Neuron (in vitro differentiated cells): ENCODE measurements around the gene LOXL1.

ENCODE experiments used
- H2AFZ ChIP-seq: one replicate; pipeline ENCODE4 v1.6.1; 2013; ENCODE audit warnings: low read depth, mild to moderate bottlenecking, inconsistent platforms, low read length, moderate library complexity
- H3K27me3 ChIP-seq: one replicate; pipeline ENCODE4 v1.6.1; 2013; ENCODE audit warnings: low read length; ENCODE audit not compliant: insufficient read depth
- H3K36me3 ChIP-seq: one replicate; pipeline ENCODE4 v1.6.1; 2013; ENCODE audit warnings: low read length; ENCODE audit not compliant: insufficient read depth
- H3K4me1 ChIP-seq: one replicate; pipeline ENCODE4 v1.6.1; 2013; ENCODE audit warnings: low read length; ENCODE audit not compliant: insufficient read depth
- H3K4me3 ChIP-seq: 2 replicates; pipeline ENCODE4 v1.5.1; 2013; ENCODE audit warnings: mild to moderate bottlenecking, low read length, moderate library complexity
- H3K9me3 ChIP-seq: one replicate; pipeline ENCODE4 v1.6.1; 2013; ENCODE audit warnings: low read length

Gene LOXL1

DNA sequence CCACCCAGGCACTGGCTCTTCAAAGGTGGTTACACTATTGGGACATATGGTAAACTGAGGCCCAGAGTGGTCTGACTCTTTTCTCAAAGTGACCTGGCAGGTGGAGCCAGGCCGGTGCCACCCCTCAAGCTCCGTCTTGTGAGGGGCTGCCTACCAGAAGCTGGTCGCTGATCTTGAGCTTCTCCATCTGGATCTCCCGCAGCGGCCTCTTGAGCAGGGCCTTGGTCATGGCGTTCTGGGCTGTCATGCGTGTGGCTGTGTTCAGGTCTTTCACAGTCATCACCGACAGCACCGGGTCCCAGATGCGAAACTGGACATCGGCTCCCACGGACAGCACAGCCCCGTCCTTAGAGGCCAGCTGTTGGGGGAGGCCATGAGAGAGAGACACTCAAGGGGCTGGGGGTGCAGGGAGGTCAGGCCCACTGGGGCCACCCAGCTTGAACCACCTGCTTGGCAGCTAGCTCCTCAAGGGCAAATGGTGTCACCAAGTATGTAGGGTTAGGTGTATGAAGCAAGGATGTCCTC, 62.2 kb downstream of the LOXL1 start:
- no peak overlapping the region for H3K4me3 ChIP-seq
- no peaks in the 10 kb centered on the region for H3K27me3 ChIP-seq
- no peaks in the 10 kb centered on the region for H3K9me3 ChIP-seq
- peaks cover 17% of the 10 kb centered on the region for H3K36me3 ChIP-seq
- H3K4me1 ChIP-seq, result peaks cover 9% of the 10 kb centered on the region
- H2AFZ ChIP-seq, result no peak overlapping the region

DNA sequence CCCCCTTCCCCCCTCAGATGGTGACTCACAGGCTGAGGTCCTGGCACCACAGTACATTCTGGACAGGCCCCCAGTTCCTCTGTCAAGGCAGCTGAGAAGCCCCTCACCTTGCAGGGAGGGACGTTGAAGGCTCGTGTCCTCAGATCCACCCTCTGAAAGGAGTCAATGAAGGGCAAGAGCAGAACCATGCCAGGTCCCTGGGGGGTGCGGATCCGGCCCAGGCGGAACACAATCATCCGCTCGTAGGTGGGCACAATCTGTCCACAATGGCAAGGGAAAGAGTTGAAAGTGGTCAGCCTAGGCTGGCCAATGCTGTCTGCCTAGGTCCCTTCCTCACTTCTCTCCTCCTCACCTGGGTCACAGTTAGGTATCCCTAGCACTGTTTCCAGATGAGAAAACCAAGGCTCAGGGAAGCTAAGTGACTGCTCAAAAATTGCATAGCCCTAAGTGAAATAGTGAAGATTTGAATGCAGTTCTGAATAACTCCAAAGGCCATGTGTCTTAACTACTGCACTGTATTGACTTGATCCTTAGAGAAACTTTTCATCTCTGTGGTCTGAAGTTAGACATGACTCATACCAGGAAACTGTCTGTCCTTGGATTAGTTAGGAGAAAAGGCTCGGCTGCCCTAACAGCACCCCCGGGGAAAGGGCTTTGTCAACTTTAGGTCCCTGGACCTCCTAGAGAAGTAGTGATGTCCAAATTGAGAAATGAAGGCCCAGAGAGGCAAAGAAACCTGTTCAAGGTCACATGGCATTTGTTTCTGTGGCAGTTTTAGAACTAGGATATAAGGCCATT, 62.9 kb downstream of the LOXL1 start:
- Histone ChIP-seq H3K36me3 (peaks cover 10% of the 10 kb centered on the region), H3K27me3 (no peaks in the 10 kb centered on the region), H3K4me3 (no peak overlapping the region), H3K4me1 (peaks cover 16% of the 10 kb centered on the region), H2AFZ (no peak overlapping the region), H3K9me3 (no peaks in the 10 kb centered on the region)

DNA sequence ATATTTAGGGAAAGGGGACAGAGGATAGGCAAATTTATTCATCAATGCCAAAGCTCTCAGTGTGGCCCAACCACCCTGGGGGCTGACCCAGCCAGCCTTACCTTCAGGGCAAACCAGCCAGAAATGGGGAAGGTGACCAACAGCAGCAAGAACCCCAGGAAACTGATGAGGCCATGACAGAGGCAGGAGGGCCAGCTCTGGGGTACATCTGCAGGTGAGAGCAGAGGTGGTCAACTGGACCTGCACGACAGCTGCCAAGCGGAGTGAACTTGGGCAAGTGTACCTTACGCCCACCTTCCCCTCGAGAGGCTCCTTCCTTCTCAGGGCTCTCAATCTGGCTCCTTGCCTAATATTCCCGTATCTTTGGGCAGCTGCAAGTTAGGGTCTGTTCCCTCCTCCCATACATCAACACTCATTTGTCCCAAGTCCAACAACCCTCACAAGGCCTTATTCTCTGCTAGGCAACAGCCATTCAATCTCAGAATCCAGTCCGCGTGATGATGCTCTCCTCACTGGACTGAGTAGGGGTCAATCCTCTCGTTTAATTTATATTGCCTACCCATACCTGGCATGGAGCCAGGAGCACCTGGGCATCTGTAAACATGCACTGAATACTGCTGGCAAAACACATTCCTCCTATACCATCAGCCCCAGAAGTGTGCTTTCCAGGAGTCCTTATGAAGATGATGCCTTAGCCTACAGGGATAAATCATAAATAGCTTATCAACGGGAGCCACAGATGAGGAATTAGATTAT, 64.2 kb downstream of the LOXL1 start:
- Histone ChIP-seq H3K4me3 (no peak overlapping the region), H3K27me3 (no peaks in the 10 kb centered on the region), H3K9me3 (no peaks in the 10 kb centered on the region), H3K4me1 (peaks cover 21% of the 10 kb centered on the region), H3K36me3 (peaks cover 2% of the 10 kb centered on the region), H2AFZ (no peak overlapping the region)

DNA sequence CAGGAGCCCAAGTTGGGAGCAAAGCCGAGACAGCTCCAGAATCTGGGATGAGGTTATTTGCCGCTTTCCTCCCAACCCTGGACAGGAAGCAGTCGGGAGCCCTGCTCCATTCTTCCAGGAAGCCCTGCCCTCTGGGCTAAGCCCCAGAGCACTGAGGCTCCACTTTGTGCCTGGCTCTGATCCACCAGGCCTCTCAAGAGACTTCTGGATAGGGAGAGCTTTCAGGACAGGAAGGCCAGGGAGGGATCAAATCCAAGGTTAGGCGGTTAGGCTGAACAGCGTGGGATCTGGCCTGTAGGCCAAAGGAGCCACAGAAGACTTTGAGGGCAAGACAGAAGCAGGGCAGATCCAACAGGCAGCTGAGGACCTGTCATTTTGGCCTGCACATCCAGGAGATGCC, 65.0 kb downstream of the LOXL1 start:
- H3K36me3 ChIP-seq, result peaks cover 2% of the 10 kb centered on the region
- no peaks in the 10 kb centered on the region for H3K9me3 ChIP-seq
- peaks cover 23% of the 10 kb centered on the region for H3K4me1 ChIP-seq
- peak overlapping the region; percentile 74 for H2AFZ ChIP-seq
- no peaks in the 10 kb centered on the region for H3K27me3 ChIP-seq
- peak overlapping the region; percentile 73 for H3K4me3 ChIP-seq

DNA sequence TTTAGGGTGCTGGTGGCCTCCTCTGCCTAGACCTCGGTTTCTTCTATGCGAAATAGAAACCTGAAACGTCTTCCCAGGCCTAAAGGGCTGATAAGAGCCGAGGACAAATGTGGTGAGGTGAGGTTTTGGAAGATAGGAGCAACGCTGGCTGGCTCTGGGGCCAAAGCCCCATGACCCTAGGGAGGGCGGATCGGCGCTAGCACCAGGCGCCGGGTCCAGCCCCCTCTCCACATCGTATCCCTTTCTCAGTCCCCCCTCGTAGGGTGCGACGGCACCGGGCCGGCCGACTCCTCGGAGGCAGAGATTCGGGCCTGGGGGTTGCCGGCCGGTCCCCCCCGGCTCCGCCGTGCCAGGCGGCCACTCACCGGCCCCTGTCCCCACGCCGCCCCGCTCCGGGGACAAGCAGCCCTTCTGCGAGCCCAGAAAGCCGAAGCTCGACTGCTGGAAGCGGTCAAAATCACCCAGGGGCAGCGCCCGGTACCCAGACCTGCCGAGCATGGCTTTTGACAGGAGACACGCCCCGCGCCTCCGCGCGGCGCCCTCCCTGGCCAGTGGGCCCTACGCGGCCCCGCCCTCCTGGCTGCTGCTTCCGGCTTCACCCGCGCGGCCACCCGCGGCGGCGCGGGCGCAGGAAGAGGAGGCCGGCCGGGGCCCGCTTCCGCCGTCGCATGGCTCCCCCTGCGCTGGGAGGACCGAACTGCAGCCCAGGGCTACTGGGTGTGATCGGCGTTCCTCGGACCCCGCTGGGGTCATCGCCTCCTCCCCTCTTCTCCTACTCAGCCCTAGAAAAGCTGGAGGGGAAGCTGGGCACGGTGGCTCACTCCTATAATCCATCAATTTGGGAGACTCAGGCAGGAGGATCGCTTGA, 65.7 kb downstream of the LOXL1 start, which contains the start of gene STOML1:
STOML1 (minus strand) TSS at position 570 of the 868 bp plus-strand sequence; CDS start at position 498, 72 bp downstream.
- Histone ChIP-seq H2AFZ (peak within 1 kb of the TSS; percentile 74), H3K4me1 (peaks cover 23% of the 10 kb centered on the region), H3K27me3 (no peaks in the 10 kb centered on the region), H3K4me3 (peak within 1 kb of the TSS; percentile 73), H3K9me3 (no peaks in the 10 kb centered on the region), H3K36me3 (peaks cover 2% of the 10 kb centered on the region)

DNA sequence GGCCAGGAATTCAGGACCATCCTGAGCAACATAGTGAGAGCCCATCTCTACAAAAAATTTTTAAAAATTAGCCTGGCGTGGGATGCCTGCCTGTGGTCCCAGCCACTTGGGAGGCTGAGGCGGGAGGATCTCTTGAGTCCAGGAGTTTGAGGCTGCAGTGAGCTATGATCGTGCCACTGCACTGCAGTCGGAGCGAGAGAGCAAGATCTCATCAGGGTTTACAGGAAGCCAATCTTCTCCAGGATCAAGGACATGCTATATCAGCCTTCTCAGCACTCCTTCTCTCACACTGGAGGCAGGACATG, 66.3 kb downstream of the LOXL1 start:
- no peaks in the 10 kb centered on the region for H3K9me3 ChIP-seq
- H3K36me3 ChIP-seq, result peaks cover 2% of the 10 kb centered on the region
- H3K4me1 ChIP-seq, result peaks cover 23% of the 10 kb centered on the region
- H3K4me3 ChIP-seq, result peak overlapping the region; percentile 73
- no peaks in the 10 kb centered on the region for H3K27me3 ChIP-seq
- no peak overlapping the region for H2AFZ ChIP-seq

DNA sequence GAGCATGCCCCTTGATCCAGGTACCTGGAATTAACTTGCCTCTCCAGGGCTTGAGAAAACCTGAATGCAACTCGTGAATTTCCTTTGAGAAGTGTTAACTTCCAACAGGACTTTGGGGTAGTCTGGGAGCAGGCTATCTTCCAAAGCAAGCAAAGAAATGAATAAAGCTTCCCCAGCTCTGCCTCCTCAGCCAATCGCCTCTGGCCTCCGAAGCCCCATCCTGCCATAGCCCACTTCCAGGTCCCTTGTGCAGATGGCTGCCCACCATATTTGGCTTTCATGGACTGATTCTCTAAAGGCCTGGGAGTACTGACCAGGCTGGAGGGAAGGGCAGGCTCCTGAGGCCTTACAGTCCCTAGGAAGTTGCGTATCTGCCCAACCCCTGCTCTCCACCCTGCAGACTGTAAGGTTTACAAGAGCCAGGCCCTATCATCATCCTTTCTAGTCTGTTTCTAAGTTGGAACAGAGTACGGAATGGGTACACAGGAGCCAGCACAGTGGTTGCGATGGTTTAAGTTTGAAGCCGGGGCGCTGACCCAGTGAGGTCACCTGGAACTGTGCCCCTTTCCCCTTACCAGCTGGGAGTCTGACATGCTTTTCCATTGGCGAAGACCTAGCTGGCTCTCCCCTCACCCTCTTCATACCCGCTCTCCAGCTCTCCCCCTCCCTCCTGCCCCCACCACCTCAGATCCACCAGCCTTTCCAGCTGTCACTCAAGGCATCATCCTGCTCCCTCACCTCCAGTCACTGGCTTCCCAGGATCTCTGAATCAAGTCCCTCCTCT, 67.1 kb downstream of the LOXL1 start:
- H2AFZ ChIP-seq, result peak overlapping the region; percentile 97
- H3K27me3 ChIP-seq, result no peaks in the 10 kb centered on the region
- peaks cover 9% of the 10 kb centered on the region for H3K36me3 ChIP-seq
- H3K9me3 ChIP-seq, result no peaks in the 10 kb centered on the region
- peak overlapping the region; percentile 80 for H3K4me3 ChIP-seq
- H3K4me1 ChIP-seq, result peaks cover 23% of the 10 kb centered on the region

DNA sequence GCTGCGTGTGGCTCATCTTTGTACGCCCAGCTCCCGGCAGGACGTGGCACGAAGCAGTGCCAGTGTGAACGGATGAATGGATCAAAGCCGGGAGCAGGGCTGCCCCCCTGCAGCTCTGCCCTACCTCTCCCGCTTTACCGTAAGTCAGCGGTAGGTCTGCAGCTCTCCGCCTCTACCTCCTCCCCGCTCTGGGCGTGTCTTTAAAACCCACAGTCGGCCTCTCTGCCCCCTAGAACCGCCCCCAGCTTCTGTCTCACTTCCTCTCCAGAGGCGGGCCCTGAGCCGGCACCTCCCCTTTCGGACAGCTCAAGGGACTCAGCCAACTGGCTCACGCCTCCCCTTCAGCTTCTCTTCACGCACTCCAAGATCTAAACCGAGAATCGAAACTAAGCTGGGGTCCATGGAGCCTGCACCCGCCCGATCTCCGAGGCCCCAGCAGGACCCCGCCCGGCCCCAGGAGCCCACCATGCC, 68.2 kb downstream of the LOXL1 start, which contains the start of gene PML:
PML (plus strand) TSS at position 304 of the 471 bp plus-strand sequence; CDS start at position 401, 97 bp downstream.
- H2AFZ ChIP-seq, result peak within 1 kb of the TSS; percentile 97
- peak within 1 kb of the TSS; percentile 80 for H3K4me3 ChIP-seq
- peaks cover 17% of the 10 kb centered on the region for H3K36me3 ChIP-seq
- no peaks in the 10 kb centered on the region for H3K9me3 ChIP-seq
- peaks cover 23% of the 10 kb centered on the region for H3K4me1 ChIP-seq
- H3K27me3 ChIP-seq, result no peaks in the 10 kb centered on the region

DNA sequence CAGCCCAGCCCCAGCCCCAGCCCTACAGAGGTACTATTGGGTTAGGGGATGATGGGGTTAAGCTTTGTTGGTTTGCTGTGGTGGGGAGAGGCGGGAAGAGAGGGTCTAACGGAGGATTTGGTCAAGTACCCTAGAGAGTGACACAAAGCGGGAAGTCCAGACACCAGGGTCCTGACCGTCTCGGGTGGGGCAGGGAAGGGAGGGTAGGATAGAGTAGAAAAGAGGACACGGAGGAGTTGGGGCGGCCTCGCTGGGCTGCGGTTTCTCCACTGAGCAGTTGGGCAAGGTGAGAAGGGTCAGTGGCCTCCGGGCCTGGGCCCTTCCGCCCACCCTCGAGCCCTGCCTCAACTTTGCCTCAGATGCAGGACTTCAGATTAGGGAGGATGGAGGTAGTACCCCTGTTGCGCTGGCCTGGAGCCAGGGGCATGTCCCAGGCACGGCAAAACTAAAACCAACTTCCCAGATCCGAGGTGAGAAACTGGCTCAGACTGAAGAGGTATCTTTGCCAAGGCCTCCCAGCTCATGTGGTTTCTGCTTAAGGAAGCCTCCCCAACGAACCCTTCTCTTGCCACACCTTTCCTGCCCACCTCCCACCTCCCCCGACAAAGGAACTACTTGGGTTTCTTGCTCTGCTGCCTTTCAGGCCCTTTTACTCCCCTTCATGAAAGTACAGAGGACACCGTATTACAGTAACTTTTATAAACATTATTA, 68.8 kb downstream of the LOXL1 start:
- Histone ChIP-seq H3K36me3 (peaks cover 17% of the 10 kb centered on the region), H2AFZ (peak overlapping the region; percentile 97), H3K9me3 (no peaks in the 10 kb centered on the region), H3K4me1 (peaks cover 23% of the 10 kb centered on the region), H3K4me3 (peak overlapping the region; percentile 80), H3K27me3 (no peaks in the 10 kb centered on the region)

DNA sequence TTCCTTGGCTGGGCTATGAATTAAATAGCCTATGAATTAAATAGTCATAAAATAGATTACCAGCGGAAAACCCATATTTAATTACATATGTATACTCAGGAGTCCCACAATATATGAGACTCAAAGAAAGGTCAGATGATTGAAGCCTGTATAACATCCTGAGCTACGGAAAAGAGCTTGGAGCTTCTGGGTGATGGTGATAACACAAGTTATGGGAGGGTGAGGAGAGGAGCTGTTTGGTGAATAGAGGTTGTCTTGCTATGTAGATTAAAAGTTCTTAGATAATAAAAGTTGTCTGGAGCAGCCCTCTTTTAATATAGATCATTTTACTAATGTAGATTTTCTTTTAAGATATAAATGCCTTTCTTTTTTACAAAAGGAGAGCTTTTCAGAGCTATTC, 70.0 kb downstream of the LOXL1 start:
- Histone ChIP-seq H3K9me3 (no peaks in the 10 kb centered on the region), H3K36me3 (peaks cover 17% of the 10 kb centered on the region), H3K4me1 (peaks cover 21% of the 10 kb centered on the region), H3K4me3 (no peak overlapping the region), H3K27me3 (no peaks in the 10 kb centered on the region), H2AFZ (no peak overlapping the region)

DNA sequence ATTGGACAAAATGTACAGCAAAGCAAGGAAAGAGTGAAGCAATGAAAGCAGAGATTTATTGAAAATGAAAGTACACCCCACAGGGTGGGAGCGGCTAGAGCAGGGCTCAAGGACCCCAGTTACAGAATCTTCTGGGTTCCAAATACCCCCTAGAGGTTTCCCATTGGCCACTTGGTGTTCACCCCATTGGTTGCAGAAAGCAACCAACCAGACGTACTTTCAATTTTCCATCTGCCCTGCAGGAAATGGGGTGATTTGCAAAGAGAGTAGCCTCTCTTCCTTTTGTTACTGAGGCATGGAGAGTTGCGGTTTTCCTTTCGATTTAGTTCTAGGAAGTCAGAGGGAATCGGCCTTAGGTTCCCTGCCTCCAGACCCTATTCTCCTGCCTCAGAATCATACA, 70.7 kb downstream of the LOXL1 start:
- H3K27me3 ChIP-seq, result no peaks in the 10 kb centered on the region
- H2AFZ ChIP-seq, result no peak overlapping the region
- peaks cover 17% of the 10 kb centered on the region for H3K4me1 ChIP-seq
- no peak overlapping the region for H3K4me3 ChIP-seq
- peaks cover 17% of the 10 kb centered on the region for H3K36me3 ChIP-seq
- no peaks in the 10 kb centered on the region for H3K9me3 ChIP-seq
